H9 (cell line): Measurements from ENCODE around the gene NVL. TPM values are rescaled to one million over a fixed set of nuclear protein-coding genes. Genes with fewer than 3 reads are reported as not detected.

ENCODE experiments used
- DNase-seq: peaks from one replicate; pipeline ENCODE4 v3.0.0-alpha.2; 2017
- H2AFZ ChIP-seq: one replicate; pipeline ENCODE4 v1.6.1; 2013; ENCODE audit warnings: mild to moderate bottlenecking, low read length, control low read depth, moderate library complexity
- H2AK5ac ChIP-seq: 2 replicates; pipeline ENCODE4 v1.6.1; 2013; ENCODE audit warnings: low read length, control low read depth, mixed read lengths; ENCODE audit not compliant: insufficient read length
- H2BK120ac ChIP-seq: one replicate; pipeline ENCODE4 v1.6.1; 2013; ENCODE audit warnings: low read depth, mild to moderate bottlenecking, low read length, control low read depth, inconsistent platforms; ENCODE audit not compliant: poor library complexity, severe bottlenecking
- H2BK12ac ChIP-seq: 2 replicates; pipeline ENCODE4 v1.6.1; 2013; ENCODE audit warnings: low read length, control low read depth, mixed read lengths, low read depth; ENCODE audit not compliant: insufficient read length
- H2BK15ac ChIP-seq: 2 replicates; pipeline ENCODE4 v1.6.1; 2013; ENCODE audit warnings: low read depth, low read length, control low read depth
- H2BK20ac ChIP-seq: one replicate; pipeline ENCODE4 v1.6.1; 2013; ENCODE audit warnings: low read depth, mild to moderate bottlenecking, low read length, control low read depth, inconsistent platforms; ENCODE audit not compliant: poor library complexity, severe bottlenecking
- H2BK5ac ChIP-seq: 2 replicates; pipeline ENCODE4 v1.6.1; 2013; ENCODE audit warnings: low read length, control low read depth, mixed read lengths; ENCODE audit not compliant: insufficient read length
- H3K14ac ChIP-seq: 2 replicates; pipeline ENCODE4 v1.6.1; 2013; ENCODE audit warnings: low read length, control low read depth; ENCODE audit not compliant: insufficient read depth
- H3K18ac ChIP-seq: 2 replicates; pipeline ENCODE4 v1.6.1; 2013; ENCODE audit warnings: low read depth, mild to moderate bottlenecking, mixed read lengths, low read length, control low read depth; ENCODE audit not compliant: insufficient read length
- H3K23ac ChIP-seq: 2 replicates; pipeline ENCODE4 v1.6.1; 2013; ENCODE audit warnings: low read length, control low read depth, mixed read lengths, low read depth; ENCODE audit not compliant: insufficient read length
- H3K23me2 ChIP-seq: 2 replicates; pipeline ENCODE4 v1.6.1; 2013; ENCODE audit warnings: low read depth, mild to moderate bottlenecking, mixed read lengths, low read length, control low read depth; ENCODE audit not compliant: insufficient read length, poor library complexity, severe bottlenecking
- H3K27ac ChIP-seq: 2 replicates; pipeline ENCODE4 v1.5.1; 2013; ENCODE audit warnings: low read length, control low read depth, mixed read lengths, low read depth; ENCODE audit not compliant: insufficient read length
- H3K27me3 ChIP-seq: 2 replicates; pipeline ENCODE4 v1.6.1; 2013; ENCODE audit warnings: low read length, control low read depth, inconsistent platforms; ENCODE audit not compliant: insufficient read depth
- H3K4ac ChIP-seq: 2 replicates; pipeline ENCODE4 v1.6.1; 2013; ENCODE audit warnings: low read depth, mild to moderate bottlenecking, control low read depth, inconsistent platforms, low read length, moderate library complexity
- H3K4me1 ChIP-seq: 2 replicates; pipeline ENCODE4 v1.6.1; 2013; ENCODE audit warnings: low read length, control low read depth, inconsistent platforms; ENCODE audit not compliant: insufficient read depth
- H3K4me2 ChIP-seq: 2 replicates; pipeline ENCODE4 v1.6.1; 2013; ENCODE audit warnings: low read length, control low read depth, mixed read lengths; ENCODE audit not compliant: insufficient read length, insufficient read depth
- H3K56ac ChIP-seq: 2 replicates; pipeline ENCODE4 v1.6.1; 2013; ENCODE audit warnings: low read depth, mild to moderate bottlenecking, mixed read lengths, low read length, control low read depth; ENCODE audit not compliant: insufficient read length
- H3K79me1 ChIP-seq: 2 replicates; pipeline ENCODE4 v1.6.1; 2013; ENCODE audit warnings: low read depth, mild to moderate bottlenecking, moderate library complexity, low read length, control low read depth, inconsistent platforms; ENCODE audit not compliant: insufficient read depth, poor library complexity, severe bottlenecking
- H3K79me2 ChIP-seq: 2 replicates; pipeline ENCODE4 v1.6.1; 2013; ENCODE audit warnings: low read length, control low read depth, inconsistent platforms; ENCODE audit not compliant: insufficient read depth
- H3K9ac ChIP-seq: 2 replicates; pipeline ENCODE4 v1.6.1; 2013; ENCODE audit warnings: low read length, control low read depth, mixed read lengths; ENCODE audit not compliant: insufficient read length; ENCODE audit errors: extremely low read depth
- H3K9me3 ChIP-seq: one replicate; pipeline ENCODE4 v1.6.1; 2013; ENCODE audit warnings: low read depth, low read length, inconsistent platforms; ENCODE audit not compliant: control insufficient read depth
- H3T11ph ChIP-seq: one replicate; pipeline ENCODE4 v1.6.1; 2013; ENCODE audit warnings: mild to moderate bottlenecking, low read length, control low read depth, inconsistent platforms
- H4K20me1 ChIP-seq: one replicate; pipeline ENCODE4 v1.6.1; 2013; ENCODE audit not compliant: control insufficient read depth, insufficient read length, insufficient read depth
- H4K5ac ChIP-seq: 2 replicates; pipeline ENCODE4 v1.6.1; 2013; ENCODE audit warnings: low read depth, mild to moderate bottlenecking, mixed read lengths, low read length, control low read depth; ENCODE audit not compliant: insufficient read length
- H4K8ac ChIP-seq: replicated peaks from 2 replicates; pipeline ENCODE4 v1.6.1; 2013; ENCODE audit warnings: low read length, control low read depth, mixed read lengths, low read depth; ENCODE audit not compliant: insufficient read length
- H4K91ac ChIP-seq: 2 replicates; pipeline ENCODE4 v1.6.1; 2013; ENCODE audit warnings: low read depth, mild to moderate bottlenecking, moderate library complexity, mixed read lengths, low read length, control low read depth; ENCODE audit not compliant: insufficient read length
- H3K27ac Mint-ChIP-seq, 3 experiments: 2 replicates in 2 of 3; 3 replicates in 1 of 3; pipeline ENCODE4 v1.8.0; 2020 to 2021; ENCODE audit warnings: mixed read lengths in 3 of 3, mild to moderate bottlenecking in 1 of 3, moderate library complexity in 1 of 3
- H3K27me3 Mint-ChIP-seq: 2 replicates; pipeline ENCODE4 v1.8.0; 2021; ENCODE audit warnings: low read depth, mild to moderate bottlenecking, moderate library complexity, mixed read lengths
- H3K36me3 Mint-ChIP-seq, 3 experiments: 2 replicates in 2 of 3; 3 replicates in 1 of 3; pipeline ENCODE4 v1.8.0; 2020 to 2021; ENCODE audit warnings: low read depth in 3 of 3, mixed read lengths in 3 of 3; ENCODE audit not compliant: insufficient read depth in 1 of 3
- H3K4me1 Mint-ChIP-seq, 2 experiments: 2 replicates each; pipeline ENCODE4 v1.8.0; 2020; ENCODE audit warnings: mixed read lengths in 2 of 2
- H3K4me3 Mint-ChIP-seq, 2 experiments: 2 replicates in 1 of 2; 3 replicates in 1 of 2; pipeline ENCODE4 v1.8.0; 2020 to 2021; ENCODE audit warnings: mild to moderate bottlenecking in 2 of 2, mixed read lengths in 2 of 2, moderate library complexity in 1 of 2
- H3K9me3 Mint-ChIP-seq, 2 experiments: 2 replicates in 1 of 2; 3 replicates in 1 of 2; pipeline ENCODE4 v1.8.0; 2020; ENCODE audit warnings: mild to moderate bottlenecking in 2 of 2, mixed read lengths in 2 of 2, moderate library complexity in 1 of 2
- WGBS: extraction: QIAGEN DNeasy Blood & Tissue Kit; methylation state at CpG from one replicate; pipeline ENCODE4 v1.1.7; 2013; ENCODE audit warnings: missing lambda C conversion rate, low lambda C conversion rate, mixed read lengths; ENCODE audit not compliant: insufficient read length; ENCODE audit errors: extremely low coverage; 5-methylcytosine and 5-hydroxymethylcytosine counted together
- total RNA-seq: library from RNA; stranded (reverse); gene quantifications from 2 replicates; pipeline ENCODE4 v1.2.1, GENCODE V29; 2021
- TF ChIP-seq, protein P1 (sequence below): fragments of 200-600 bp; sonication (generic); conservative IDR thresholded peaks from 3 replicates; pipeline ENCODE4 v1.8.0; 2021; ENCODE audit warnings: antibody characterized with exemption, mild to moderate bottlenecking

The NVL gene
- total RNA-seq, 1 experiment from 2014 or later = 66.9 TPM

DNA sequence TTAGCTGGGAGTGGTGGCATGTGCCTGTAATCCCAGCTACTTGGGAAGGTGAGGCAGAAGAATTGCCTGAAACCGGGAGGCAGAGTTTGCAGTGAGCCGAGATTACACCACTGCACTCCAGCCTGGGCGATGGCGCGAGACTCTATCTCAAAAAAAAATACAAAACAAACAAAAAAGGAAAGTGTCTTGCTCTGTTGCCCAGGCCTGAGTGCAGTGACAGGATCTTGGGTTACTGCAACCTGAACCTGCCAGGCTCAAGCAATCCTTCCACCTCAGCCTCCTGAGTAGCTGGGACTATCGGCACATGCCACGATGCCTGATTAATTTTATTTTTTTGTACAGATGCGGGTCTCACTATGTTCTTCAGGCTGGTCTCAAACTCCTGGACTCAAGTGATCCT lies 113.6 kb downstream of the NVL start:
- Histone ChIP-seq H3K79me2 (no peaks in the 10 kb centered on the region), H3K4ac (no peak overlapping the region), H3K9ac (no peak overlapping the region), H4K91ac (no peak overlapping the region), H3K23ac (no peak overlapping the region), H3K18ac (no peak overlapping the region), H3K27me3 (no peaks in the 10 kb centered on the region), H2BK120ac (no peak overlapping the region), H2AFZ (no peak overlapping the region), H3K4me2 (no peak overlapping the region), H3K14ac (no peak overlapping the region), H2BK12ac (no peak overlapping the region), H3K27ac (no peak overlapping the region), H3K79me1 (no peaks in the 10 kb centered on the region), H2BK5ac (no peak overlapping the region), H3K56ac (no peak overlapping the region), H3K9me3 (no peaks in the 10 kb centered on the region), H3K23me2 (no peaks in the 10 kb centered on the region), H3T11ph (no peak overlapping the region), H4K8ac (no peak overlapping the region), H4K5ac (no peak overlapping the region), H2BK15ac (no peak overlapping the region), H4K20me1 (no peaks in the 10 kb centered on the region), H2BK20ac (no peak overlapping the region), H3K4me1 (no peaks in the 10 kb centered on the region; the same call in none of the 2 replicates), H2AK5ac (no peak overlapping the region)
- Mint-ChIP-seq H3K27me3 (peaks cover 1% of the 10 kb centered on the region), H3K36me3 (no peaks in the 10 kb centered on the region), H3K9me3 (no peaks in the 10 kb centered on the region), H3K4me1 (peaks cover 30% of the 10 kb centered on the region in 2 experiments), H3K4me3 (no peak overlapping the region), H3K27ac (no peak overlapping the region)
- WGBS = no CpG with 5 or more reads among the region's 8 CpGs
- TF ChIP-seq, protein P1, sequence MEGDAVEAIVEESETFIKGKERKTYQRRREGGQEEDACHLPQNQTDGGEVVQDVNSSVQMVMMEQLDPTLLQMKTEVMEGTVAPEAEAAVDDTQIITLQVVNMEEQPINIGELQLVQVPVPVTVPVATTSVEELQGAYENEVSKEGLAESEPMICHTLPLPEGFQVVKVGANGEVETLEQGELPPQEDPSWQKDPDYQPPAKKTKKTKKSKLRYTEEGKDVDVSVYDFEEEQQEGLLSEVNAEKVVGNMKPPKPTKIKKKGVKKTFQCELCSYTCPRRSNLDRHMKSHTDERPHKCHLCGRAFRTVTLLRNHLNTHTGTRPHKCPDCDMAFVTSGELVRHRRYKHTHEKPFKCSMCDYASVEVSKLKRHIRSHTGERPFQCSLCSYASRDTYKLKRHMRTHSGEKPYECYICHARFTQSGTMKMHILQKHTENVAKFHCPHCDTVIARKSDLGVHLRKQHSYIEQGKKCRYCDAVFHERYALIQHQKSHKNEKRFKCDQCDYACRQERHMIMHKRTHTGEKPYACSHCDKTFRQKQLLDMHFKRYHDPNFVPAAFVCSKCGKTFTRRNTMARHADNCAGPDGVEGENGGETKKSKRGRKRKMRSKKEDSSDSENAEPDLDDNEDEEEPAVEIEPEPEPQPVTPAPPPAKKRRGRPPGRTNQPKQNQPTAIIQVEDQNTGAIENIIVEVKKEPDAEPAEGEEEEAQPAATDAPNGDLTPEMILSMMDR = no peak
- no peak for DNase-seq
